H1 (cell line): Measurements from ENCODE around the gene SLN.

Experiments used
- TCF12 ChIP-seq: IDR thresholded peaks from 2 replicates; pipeline ENCODE4 v1.6.1; 2011; ENCODE audit warnings: low read depth, mild to moderate bottlenecking, low read length
- TF ChIP-seq, protein P1 (sequence below), 3 experiments: IDR thresholded peaks; 1 replicate in 2 of 3; 2 replicates in 1 of 3; pipeline versions ENCODE4 v1.5.1 to v1.6.1; 2011; ENCODE audit warnings: low read length in 3 of 3, mild to moderate bottlenecking in 3 of 3, inconsistent platforms in 2 of 3, low read depth in 1 of 3, moderate library complexity in 1 of 3; ENCODE audit not compliant: insufficient read depth in 1 of 3; ENCODE audit errors: control extremely low read depth in 1 of 3

DNA sequence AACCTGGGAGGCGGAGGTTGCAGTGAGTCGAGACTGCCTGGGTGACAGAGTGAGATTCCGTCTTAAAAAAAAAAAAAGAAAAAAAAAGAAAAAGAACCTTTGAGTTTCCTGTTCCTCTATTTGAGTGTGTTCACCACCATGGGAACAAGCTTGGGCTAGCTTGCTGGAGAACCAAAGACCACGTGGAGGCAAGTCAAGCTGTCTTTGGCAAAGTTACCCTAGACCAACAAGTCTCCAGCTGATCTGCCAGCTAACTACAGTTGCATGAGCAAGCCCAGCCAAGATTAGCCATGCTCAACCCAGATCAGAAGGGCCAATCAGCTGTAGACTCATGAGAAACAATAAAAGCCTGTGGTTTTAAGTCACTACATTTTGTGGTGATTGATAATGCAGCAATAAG is 29.7 kb downstream of the SLN start:
- TF ChIP-seq, protein P1, sequence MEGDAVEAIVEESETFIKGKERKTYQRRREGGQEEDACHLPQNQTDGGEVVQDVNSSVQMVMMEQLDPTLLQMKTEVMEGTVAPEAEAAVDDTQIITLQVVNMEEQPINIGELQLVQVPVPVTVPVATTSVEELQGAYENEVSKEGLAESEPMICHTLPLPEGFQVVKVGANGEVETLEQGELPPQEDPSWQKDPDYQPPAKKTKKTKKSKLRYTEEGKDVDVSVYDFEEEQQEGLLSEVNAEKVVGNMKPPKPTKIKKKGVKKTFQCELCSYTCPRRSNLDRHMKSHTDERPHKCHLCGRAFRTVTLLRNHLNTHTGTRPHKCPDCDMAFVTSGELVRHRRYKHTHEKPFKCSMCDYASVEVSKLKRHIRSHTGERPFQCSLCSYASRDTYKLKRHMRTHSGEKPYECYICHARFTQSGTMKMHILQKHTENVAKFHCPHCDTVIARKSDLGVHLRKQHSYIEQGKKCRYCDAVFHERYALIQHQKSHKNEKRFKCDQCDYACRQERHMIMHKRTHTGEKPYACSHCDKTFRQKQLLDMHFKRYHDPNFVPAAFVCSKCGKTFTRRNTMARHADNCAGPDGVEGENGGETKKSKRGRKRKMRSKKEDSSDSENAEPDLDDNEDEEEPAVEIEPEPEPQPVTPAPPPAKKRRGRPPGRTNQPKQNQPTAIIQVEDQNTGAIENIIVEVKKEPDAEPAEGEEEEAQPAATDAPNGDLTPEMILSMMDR (IDR thresholded peaks at IDR 0.05; ENCODE audit: control extremely low read depth in 1 of 3, insufficient read depth in 1 of 3, low read depth in 1 of 3, low read length in 3 of 3): no peak
- no peak for TF ChIP-seq TCF12
